K562 (cell line): ENCODE measurements around the gene DLAT. TPM values are rescaled to one million over a fixed set of nuclear protein-coding genes. Genes with fewer than 3 reads are reported as not detected.
A peak's percentile ranks its signal among the peaks of the same experiment; 100 is the strongest.

Source experiments
- BMI1 ChIP-seq: fragments of 150-350 bp; IDR thresholded peaks from 2 replicates; pipeline ENCODE4 v1.6.1; 2014; ENCODE audit warnings: low read length
- CEBPB ChIP-seq: fragments of 450-650 bp; IDR thresholded peaks from 2 replicates; pipeline ENCODE4 v1.6.1; 2016; ENCODE audit warnings: missing genetic modification characterization, missing compliant biosample characterization
- CEBPG ChIP-seq, 3 experiments: fragments of 200-800 bp in 1 of 3; sonication (Bioruptor generic) in 1 of 3; sonication (generic) in 1 of 3; formaldehyde crosslinking in 1 of 3; IDR thresholded peaks in 2 of 3; conservative IDR thresholded peaks in 1 of 3; 2 replicates each; pipeline versions ENCODE4 v1.6.1 to v1.8.0; 2016 to 2022; ENCODE audit warnings: missing compliant biosample characterization in 2 of 3, missing genetic modification characterization in 2 of 3, mild to moderate bottlenecking in 1 of 3, missing genetic modification reagents in 1 of 3
- CHAMP1 ChIP-seq: fragments of 450-650 bp; IDR thresholded peaks from 2 replicates; pipeline ENCODE4 v1.6.1; 2016; ENCODE audit warnings: mild to moderate bottlenecking
- ETV5 ChIP-seq: sonication (generic); formaldehyde crosslinking; IDR thresholded peaks from 2 replicates; pipeline ENCODE4 v1.4.0; 2020; ENCODE audit warnings: low read depth, mild to moderate bottlenecking, missing genetic modification reagents
- HDAC6 ChIP-seq: IDR thresholded peaks from 2 replicates; pipeline ENCODE4 v1.6.1; 2012; ENCODE audit warnings: low read depth, mild to moderate bottlenecking, control low read depth, inconsistent platforms, low read length, moderate library complexity
- KAT8 ChIP-seq: fragments of 450-650 bp; IDR thresholded peaks from 2 replicates; pipeline ENCODE4 v1.6.1; 2016; ENCODE audit warnings: low read depth, mild to moderate bottlenecking
- L3MBTL2 ChIP-seq: fragments of 450-650 bp; IDR thresholded peaks from 2 replicates; pipeline ENCODE4 v1.6.1; 2016; ENCODE audit warnings: mild to moderate bottlenecking, moderate library complexity
- MAZ ChIP-seq, 2 experiments: fragments of 450-650 bp in 1 of 2; sonication (generic) in 1 of 2; formaldehyde crosslinking; IDR thresholded peaks in 1 of 2; conservative IDR thresholded peaks in 1 of 2; 2 replicates each; pipeline versions ENCODE4 v1.4.0 to v1.5.0; 2020; ENCODE audit warnings: mild to moderate bottlenecking in 1 of 2, missing genetic modification reagents in 1 of 2
- MITF ChIP-seq: IDR thresholded peaks from 2 replicates; pipeline ENCODE4 v1.6.1; 2014; ENCODE audit warnings: antibody characterized with exemption
- NFIX ChIP-seq: fragments of 250-450 bp; sonication (Bioruptor Pico); IDR thresholded peaks from 2 replicates; pipeline ENCODE4 v1.4.0; 2020; ENCODE audit warnings: low read depth, mild to moderate bottlenecking, moderate library complexity
- PHB2 ChIP-seq: fragments of 450-650 bp; IDR thresholded peaks from 2 replicates; pipeline ENCODE4 v1.6.1; 2017; ENCODE audit warnings: low read depth
- PHF8 ChIP-seq: fragments of 200-600 bp; sonication (generic); IDR thresholded peaks from 2 replicates; pipeline ENCODE4 v1.6.1; 2012; ENCODE audit warnings: mixed run types, mild to moderate bottlenecking, inconsistent platforms, low read length, moderate library complexity, borderline replicate concordance
- POLR2A ChIP-seq: fragments of 450-650 bp; conservative IDR thresholded peaks from 2 replicates; pipeline ENCODE4 v1.6.1; 2016
- POU5F1 ChIP-seq: fragments of 150-350 bp; IDR thresholded peaks from 2 replicates; pipeline ENCODE4 v1.6.1; 2014; ENCODE audit warnings: borderline replicate concordance, low read length, low read depth, mild to moderate bottlenecking; ENCODE audit not compliant: partially characterized antibody
- PRPF4 ChIP-seq: fragments of 200-400 bp; formaldehyde crosslinking; IDR thresholded peaks from one replicate; pipeline ENCODE4 v1.6.1; 2017; ENCODE audit warnings: low read length, low read depth, mild to moderate bottlenecking; ENCODE audit not compliant: insufficient read depth, poor library complexity, severe bottlenecking
- PTTG1 ChIP-seq: fragments of 450-650 bp; IDR thresholded peaks from 2 replicates; pipeline ENCODE4 v1.6.1; 2016; ENCODE audit warnings: low read depth, mild to moderate bottlenecking, missing genetic modification characterization, missing compliant biosample characterization
- SRSF9 ChIP-seq: fragments of 200-400 bp; formaldehyde crosslinking; IDR thresholded peaks from 2 replicates; pipeline ENCODE4 v1.6.1; 2017; ENCODE audit warnings: low read depth, low read length, borderline replicate concordance
- TAL1 ChIP-seq: fragments of 450-650 bp; IDR thresholded peaks from 2 replicates; pipeline ENCODE4 v1.6.1; 2016; ENCODE audit warnings: mild to moderate bottlenecking
- U2AF2 ChIP-seq: fragments of 200-400 bp; formaldehyde crosslinking; optimal IDR thresholded peaks from 2 replicates; pipeline ENCODE3; 2017; ENCODE audit warnings: low read depth, mild to moderate bottlenecking, low read length
- ZBTB8A ChIP-seq: fragments of 450-650 bp; IDR thresholded peaks from 2 replicates; pipeline ENCODE4 v1.6.1; 2018; ENCODE audit warnings: mild to moderate bottlenecking, moderate library complexity; ENCODE audit not compliant: partially characterized antibody
- ZNF3 ChIP-seq: fragments of 250-450 bp; sonication (Bioruptor Pico); IDR thresholded peaks from 2 replicates; pipeline ENCODE4 v1.5.0; 2021; ENCODE audit warnings: mild to moderate bottlenecking, moderate library complexity
- ZNF408 ChIP-seq: fragments of 250-450 bp; sonication (Bioruptor Pico); IDR thresholded peaks from 2 replicates; pipeline ENCODE4 v1.4.0; 2020; ENCODE audit warnings: low read depth, mild to moderate bottlenecking, moderate library complexity
- polyA plus RNA-seq, 8 experiments: library from polyadenylated mRNA; depleted of rRNA in 4 of 8; stranded (reverse) in 5 of 8; unstranded in 3 of 8; fragments of >200 nt; fragmentation: Nextera tagmentation in 2 of 8; fragmentation: Illumina TruSeq in 1 of 8; extraction: Ambion mirVana in 2 of 8; extraction: Trizol in 1 of 8; gene quantifications; 2 replicates each; pipeline versions ENCODE4 v1.2.1 to v1.2.3, GENCODE V29; 2011 to 2014; ENCODE audit warnings: inconsistent platforms in 1 of 8, missing spikeins in 1 of 8
- total RNA-seq, 7 experiments: library from RNA; depleted of rRNA in 6 of 7; stranded (reverse); fragments of >200 nt in 6 of 7; fragmentation: Illumina TruSeq in 2 of 7; extraction: Trizol in 2 of 7; gene quantifications; 2 replicates each; pipeline versions ENCODE4 v1.2.1 to v1.2.3, GENCODE V29; 2011 to 2021; ENCODE audit warnings: low replicate concordance in 1 of 7
- TF ChIP-seq, protein P1 (sequence below): fragments of 450-650 bp; IDR thresholded peaks from 2 replicates; pipeline ENCODE4 v1.6.1; 2016

DLAT gene
- total and polyA plus RNA-seq, 9 of the 15 experiments (the other 6 are each of a cell fraction or from before 2014, with no cell fraction given) = 41.7 to 152 (median 105) TPM

DNA sequence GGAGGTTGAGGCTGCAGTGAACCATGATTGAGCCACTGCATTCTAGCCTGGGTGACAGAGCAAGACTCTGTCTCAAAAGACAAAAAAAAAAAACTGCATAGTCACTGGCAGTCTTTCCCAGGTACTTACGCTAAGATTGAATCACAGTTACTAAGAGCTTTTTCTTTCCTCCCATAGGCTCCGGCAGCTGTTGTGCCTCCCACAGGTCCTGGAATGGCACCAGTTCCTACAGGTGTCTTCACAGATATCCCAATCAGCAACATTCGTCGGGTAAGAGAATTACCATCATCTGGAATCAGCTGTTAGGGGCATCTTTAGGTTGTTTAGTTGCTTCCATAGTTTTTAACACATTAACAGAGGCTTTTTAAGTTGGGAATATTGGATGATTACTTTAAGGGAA lies 19.8 kb downstream of the DLAT start (continued):
- TF ChIP-seq CHAMP1 (no peak), TAL1 (peak; percentile 91), ETV5 (CRISPR knock-in tag) (no peak), PHF8 (no peak), BMI1 (no peak), ZBTB8A (no peak), KAT8 (no peak), ZNF3 (CRISPR knock-in tag) (no peak), CEBPG (CRISPR knock-in tag; IDR thresholded peaks at IDR 0.05) (no peak), CEBPG (tag; conservative IDR thresholded peaks at IDR 0.05 in 1 of 2, IDR thresholded peaks at IDR 0.05 in 1 of 2) (no peak), HDAC6 (no peak), POU5F1 (no peak), CEBPB (tag) (no peak), PRPF4 (no peak), NFIX (CRISPR knock-in tag) (no peak), ZNF408 (CRISPR knock-in tag) (no peak), PHB2 (no peak), SRSF9 (no peak), PTTG1 (no peak), L3MBTL2 (no peak), MAZ (CRISPR knock-in tag; conservative IDR thresholded peaks at IDR 0.05 in 1 of 2, IDR thresholded peaks at IDR 0.05 in 1 of 2) (no peak), U2AF2 (no peak), POLR2A (no peak), MITF (no peak)
- TF ChIP-seq, protein P1, sequence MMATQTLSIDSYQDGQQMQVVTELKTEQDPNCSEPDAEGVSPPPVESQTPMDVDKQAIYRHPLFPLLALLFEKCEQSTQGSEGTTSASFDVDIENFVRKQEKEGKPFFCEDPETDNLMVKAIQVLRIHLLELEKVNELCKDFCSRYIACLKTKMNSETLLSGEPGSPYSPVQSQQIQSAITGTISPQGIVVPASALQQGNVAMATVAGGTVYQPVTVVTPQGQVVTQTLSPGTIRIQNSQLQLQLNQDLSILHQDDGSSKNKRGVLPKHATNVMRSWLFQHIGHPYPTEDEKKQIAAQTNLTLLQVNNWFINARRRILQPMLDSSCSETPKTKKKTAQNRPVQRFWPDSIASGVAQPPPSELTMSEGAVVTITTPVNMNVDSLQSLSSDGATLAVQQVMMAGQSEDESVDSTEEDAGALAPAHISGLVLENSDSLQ = peak; percentile 51; the same call in 1 of the 2 replicates
